CD4-positive, CD25-positive, alpha-beta regulatory T cell (primary cell): ENCODE measurements around the gene C17orf100. TPM values are rescaled to one million over a fixed set of nuclear protein-coding genes. Genes with fewer than 3 reads are reported as not detected.
A peak's percentile ranks its signal among the peaks of the same experiment; 100 is the strongest.

Experiments
- ATAC-seq, 2 donors: fragments of 150-1000 bp; cut with Tn5 transposase; one replicate each; pipeline ENCODE4 v1.10.0; 2021; ENCODE audit warnings: low read depth in 2 of 2, moderate number of reproducible peaks in 2 of 2, moderate library complexity in 1 of 2
- DNase-seq, 3 donors: peaks; one replicate each; pipeline versions ENCODE4 v3.0.0 to v3.0.0-alpha.2; 2012 to 2022; ENCODE audit warnings: mixed read lengths in 1 of 3
- H3K27ac ChIP-seq: one replicate; pipeline ENCODE4 v1.7.0; 2013; ENCODE audit warnings: mild to moderate bottlenecking, low read length; ENCODE audit not compliant: insufficient read depth, poor library complexity, severe bottlenecking
- H3K27me3 ChIP-seq: one replicate; pipeline ENCODE4 v1.7.0; 2013; ENCODE audit warnings: low read length; ENCODE audit not compliant: control insufficient read depth, insufficient read depth
- H3K36me3 ChIP-seq: one replicate; pipeline ENCODE4 v1.7.0; 2013; ENCODE audit warnings: mild to moderate bottlenecking, low read length, moderate library complexity; ENCODE audit not compliant: control insufficient read depth, insufficient read depth
- H3K4me1 ChIP-seq: 2 replicates; pipeline ENCODE4 v1.7.0; 2013; ENCODE audit warnings: mild to moderate bottlenecking, low read length; ENCODE audit not compliant: insufficient read depth, control insufficient read depth, poor library complexity, severe bottlenecking
- H3K4me3 ChIP-seq: one replicate; pipeline ENCODE4 v1.7.0; 2013; ENCODE audit warnings: low read depth, mild to moderate bottlenecking, low read length, moderate library complexity
- H3K9me3 ChIP-seq, 2 experiments: 1 replicate in 1 of 2; 2 replicates in 1 of 2; pipeline ENCODE4 v1.7.0; 2013; ENCODE audit warnings: low read length in 2 of 2, mild to moderate bottlenecking in 1 of 2, moderate library complexity in 1 of 2; ENCODE audit not compliant: control insufficient read depth in 2 of 2
- H3K27ac Mint-ChIP-seq, 3 donors: one replicate each; pipeline ENCODE4 v1.8.0; 2020 to 2022; ENCODE audit warnings: mild to moderate bottlenecking in 3 of 3, mixed read lengths in 3 of 3, moderate library complexity in 2 of 3
- H3K27me3 Mint-ChIP-seq: one replicate; pipeline ENCODE4 v1.8.0; 2022; ENCODE audit warnings: mild to moderate bottlenecking, mixed read lengths
- H3K36me3 Mint-ChIP-seq: one replicate; pipeline ENCODE4 v1.8.0; 2020; ENCODE audit warnings: mixed read lengths
- H3K4me1 Mint-ChIP-seq, 4 donors: one replicate each; pipeline ENCODE4 v1.8.0; 2020 to 2022; ENCODE audit warnings: mixed read lengths in 4 of 4, mild to moderate bottlenecking in 1 of 4
- H3K4me3 Mint-ChIP-seq, 4 donors: one replicate each; pipeline ENCODE4 v1.8.0; 2020 to 2022; ENCODE audit warnings: mild to moderate bottlenecking in 4 of 4, mixed read lengths in 4 of 4, moderate library complexity in 3 of 4
- H3K9me3 Mint-ChIP-seq, 7 donors: one replicate each; pipeline ENCODE4 v1.8.0; 2020 to 2022; ENCODE audit warnings: mixed read lengths in 7 of 7, mild to moderate bottlenecking in 3 of 7, moderate library complexity in 2 of 7
- polyA plus RNA-seq, 4 donors: library from polyadenylated mRNA; unstranded; fragments of 300-500 nt; fragmentation: Illumina TruSeq; gene quantifications; one replicate each; pipeline ENCODE4 v1.2.3, GENCODE V29; 2021
- total RNA-seq: library from RNA; stranded (reverse); gene quantifications from one replicate; pipeline ENCODE4 v1.2.3, GENCODE V29; 2022

C17orf100 gene
- total and polyA plus RNA-seq, 5 donors from 2014 or later, result 1.5 to 7.1 (median 5.6) TPM

DNA sequence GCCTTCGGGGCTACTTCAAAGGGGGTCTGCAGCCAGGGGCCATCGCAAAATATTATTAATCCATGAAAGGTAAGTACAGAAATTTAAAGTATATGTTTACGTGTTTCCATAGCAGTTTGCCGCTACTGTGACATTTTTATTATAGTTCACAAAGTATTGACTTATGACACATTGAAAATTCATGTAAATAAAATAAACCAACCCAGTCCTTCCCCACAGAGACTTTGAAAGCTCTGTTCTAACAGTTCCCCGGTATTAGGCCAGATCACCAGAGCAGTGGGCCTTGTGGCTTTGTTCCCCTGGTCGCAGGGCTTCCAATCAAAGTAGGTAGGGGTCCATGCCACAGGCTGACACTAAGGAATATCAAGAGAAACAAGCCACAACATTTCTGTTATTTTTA, 24.9 kb upstream of the C17orf100 start:
- Mint-ChIP-seq H3K36me3 (peaks cover 47% of the 10 kb centered on the region), H3K9me3 (no peaks in the 10 kb centered on the region), H3K4me1 (peaks cover 5 to 21% (median 11%) of the 10 kb centered on the region in 4 donors), H3K27ac (no peak overlapping the region), H3K27me3 (no peaks in the 10 kb centered on the region), H3K4me3 (no peak overlapping the region)
- Histone ChIP-seq H3K27ac (no peak overlapping the region), H3K36me3 (peaks cover 33% of the 10 kb centered on the region), H3K9me3 (no peaks in the 10 kb centered on the region), H3K4me3 (no peak overlapping the region), H3K4me1 (no peaks in the 10 kb centered on the region), H3K27me3 (no peaks in the 10 kb centered on the region)
- ATAC-seq (no peak), DNase-seq (no peak)

DNA sequence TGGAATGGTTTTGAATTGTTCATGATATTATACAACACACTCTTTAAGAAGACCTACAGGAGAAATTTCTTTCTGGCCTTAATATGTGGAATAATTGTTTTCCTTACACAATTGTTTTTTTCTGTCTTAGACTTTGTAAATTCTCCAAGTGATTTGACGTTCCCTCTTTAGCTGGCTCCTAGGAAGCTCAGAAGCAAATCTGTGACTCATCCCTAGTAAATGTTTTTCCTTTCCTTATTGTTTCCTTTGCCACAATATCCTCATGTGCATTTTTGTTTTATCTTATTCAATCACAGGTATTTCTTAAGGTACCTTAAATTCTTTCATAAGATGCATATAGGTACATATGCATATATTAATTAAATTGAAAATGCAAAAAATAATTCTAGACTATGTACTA, 24.5 kb upstream of the C17orf100 start:
- Histone ChIP-seq H3K27ac (no peak overlapping the region), H3K27me3 (no peaks in the 10 kb centered on the region), H3K4me1 (no peaks in the 10 kb centered on the region), H3K36me3 (peaks cover 35% of the 10 kb centered on the region), H3K4me3 (no peak overlapping the region), H3K9me3 (no peaks in the 10 kb centered on the region)
- no peak overlapping the region for H3K4me3 Mint-ChIP-seq
- peaks cover 5 to 21% (median 11%) of the 10 kb centered on the region in 4 donors for H3K4me1 Mint-ChIP-seq
- peak overlapping the region in 1 of 3 donors; percentile 26 for H3K27ac Mint-ChIP-seq
- DNase-seq (no peak), ATAC-seq (no peak)
- H3K27me3 Mint-ChIP-seq, result no peaks in the 10 kb centered on the region
- peaks cover 47% of the 10 kb centered on the region for H3K36me3 Mint-ChIP-seq
- no peaks in the 10 kb centered on the region for H3K9me3 Mint-ChIP-seq

DNA sequence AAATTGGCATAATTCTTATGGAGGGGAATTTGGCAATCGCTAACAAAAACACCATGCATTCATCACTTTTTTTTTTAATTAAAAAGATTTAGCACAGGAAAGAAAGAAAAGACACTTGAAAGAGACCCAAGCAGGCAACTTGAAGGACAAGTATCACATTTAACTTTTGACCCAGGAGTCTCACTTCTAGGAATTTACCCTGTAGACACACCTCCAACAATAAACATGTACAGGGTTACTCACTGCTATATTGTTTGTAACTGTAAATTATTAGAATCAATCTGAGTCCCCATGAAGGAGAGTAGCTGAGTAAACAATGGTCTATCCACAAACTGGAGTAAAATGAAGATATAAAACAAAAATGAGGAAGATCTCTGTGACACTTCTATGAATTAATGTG, 21.2 kb upstream of the C17orf100 start:
- Mint-ChIP-seq H3K4me3 (no peak overlapping the region), H3K27me3 (no peaks in the 10 kb centered on the region), H3K4me1 (peaks cover 5 to 25% (median 11%) of the 10 kb centered on the region in 4 donors), H3K36me3 (peaks cover 52% of the 10 kb centered on the region), H3K9me3 (no peaks in the 10 kb centered on the region), H3K27ac (peak overlapping the region in 1 of 3 donors; percentile 29)
- no peak overlapping the region for H3K4me3 ChIP-seq
- no peaks in the 10 kb centered on the region for H3K27me3 ChIP-seq
- H3K9me3 ChIP-seq, result no peaks in the 10 kb centered on the region
- no peaks in the 10 kb centered on the region for H3K4me1 ChIP-seq
- ATAC-seq, result no peak
- peaks cover 37% of the 10 kb centered on the region for H3K36me3 ChIP-seq
- DNase-seq, result no peak
- H3K27ac ChIP-seq, result no peak overlapping the region

DNA sequence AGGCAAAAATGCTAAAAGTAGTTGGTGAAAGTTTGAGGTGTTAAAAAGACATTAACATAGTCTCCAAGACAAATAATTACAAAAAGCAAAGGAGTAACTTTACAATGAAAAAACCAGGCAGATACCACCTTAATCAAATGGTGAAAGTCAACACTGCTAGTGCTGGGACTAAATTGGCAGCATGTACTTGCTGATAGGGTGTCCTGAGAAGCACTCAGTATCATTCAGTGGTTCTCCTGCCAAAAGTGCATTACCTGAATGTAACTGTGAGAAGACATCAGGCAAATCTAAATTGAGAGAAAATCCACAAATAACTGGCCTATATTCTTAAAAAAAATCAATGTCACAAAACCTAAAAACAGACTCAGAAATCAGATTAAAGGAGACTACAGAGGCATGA, 19.0 kb upstream of the C17orf100 start:
- no peaks in the 10 kb centered on the region for H3K27me3 ChIP-seq
- no peaks in the 10 kb centered on the region for H3K27me3 Mint-ChIP-seq
- H3K4me3 Mint-ChIP-seq, result no peak overlapping the region
- no peak overlapping the region for H3K27ac Mint-ChIP-seq
- H3K9me3 ChIP-seq, result no peaks in the 10 kb centered on the region
- no peak overlapping the region for H3K27ac ChIP-seq
- no peaks in the 10 kb centered on the region for H3K9me3 Mint-ChIP-seq
- no peak overlapping the region for H3K4me3 ChIP-seq
- H3K4me1 Mint-ChIP-seq, result peaks cover 12 to 25% (median 13%) of the 10 kb centered on the region in 4 donors
- ATAC-seq (no peak), DNase-seq (no peak)
- peaks cover 32% of the 10 kb centered on the region for H3K36me3 ChIP-seq
- H3K4me1 ChIP-seq, result no peaks in the 10 kb centered on the region
- peaks cover 41% of the 10 kb centered on the region for H3K36me3 Mint-ChIP-seq

DNA sequence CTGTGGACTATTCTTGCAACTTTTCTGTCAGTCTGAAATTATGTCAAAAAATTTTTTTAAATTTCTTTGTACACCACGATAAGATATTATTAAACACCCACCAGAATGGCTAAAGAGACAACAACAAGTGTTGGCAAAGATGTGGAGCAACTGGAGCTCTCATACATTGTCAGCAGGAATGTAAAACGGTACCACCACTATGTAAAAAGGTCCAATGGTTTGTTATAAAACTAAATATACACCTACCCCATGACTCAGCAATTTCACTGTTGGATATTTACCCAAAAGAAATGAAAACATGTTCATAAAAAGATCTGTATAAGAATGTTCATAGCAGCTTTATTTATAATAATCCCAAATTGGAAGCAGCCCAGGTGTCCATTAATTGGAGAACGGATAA, 18.3 kb upstream of the C17orf100 start:
- no peak overlapping the region for H3K27ac Mint-ChIP-seq
- peaks cover 35% of the 10 kb centered on the region for H3K36me3 Mint-ChIP-seq

DNA sequence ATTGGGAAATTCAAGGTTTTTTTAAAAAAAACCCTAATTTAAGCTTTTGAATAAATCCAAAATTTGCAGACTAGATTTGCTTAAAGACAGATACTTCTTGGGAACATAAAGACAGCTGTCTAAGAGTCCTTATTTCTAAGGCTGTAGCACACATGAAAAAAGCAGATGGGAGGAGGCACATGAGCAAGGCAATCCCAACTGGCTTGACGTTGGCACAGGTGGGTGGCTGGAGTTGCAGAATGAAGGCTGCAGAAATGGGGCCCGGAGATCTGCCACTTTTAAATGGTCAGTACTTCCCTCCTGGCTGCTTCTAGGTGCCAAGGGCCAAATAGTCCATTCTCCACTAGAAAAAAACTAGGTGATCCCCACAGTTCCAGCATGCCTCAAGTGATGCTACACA, 15.5 kb upstream of the C17orf100 start:
- no peak overlapping the region for H3K27ac ChIP-seq
- Mint-ChIP-seq H3K27me3 (peaks cover 8% of the 10 kb centered on the region), H3K9me3 (no peaks in the 10 kb centered on the region), H3K4me1 (peaks cover 5 to 39% (median 19%) of the 10 kb centered on the region in 4 donors), H3K36me3 (peaks cover 27% of the 10 kb centered on the region), H3K27ac (no peak overlapping the region), H3K4me3 (peak overlapping the region in 1 of 4 donors; percentile 70)
- peaks cover 21% of the 10 kb centered on the region for H3K4me1 ChIP-seq
- no peaks in the 10 kb centered on the region for H3K9me3 ChIP-seq
- ATAC-seq (no peak), DNase-seq (no peak)
- no peaks in the 10 kb centered on the region for H3K27me3 ChIP-seq
- H3K36me3 ChIP-seq, result peaks cover 25% of the 10 kb centered on the region
- no peak overlapping the region for H3K4me3 ChIP-seq

More for the DNA sequence above, 18.3 kb upstream of the C17orf100 start:
- Histone ChIP-seq H3K4me3 (no peak overlapping the region), H3K27ac (no peak overlapping the region), H3K36me3 (peaks cover 25% of the 10 kb centered on the region), H3K27me3 (no peaks in the 10 kb centered on the region), H3K9me3 (no peaks in the 10 kb centered on the region), H3K4me1 (no peaks in the 10 kb centered on the region)
- DNase-seq (no peak), ATAC-seq (no peak)
- H3K9me3 Mint-ChIP-seq, result no peaks in the 10 kb centered on the region
- no peak overlapping the region for H3K4me3 Mint-ChIP-seq
- H3K4me1 Mint-ChIP-seq, result peaks cover 10 to 22% (median 19%) of the 10 kb centered on the region in 4 donors
- no peaks in the 10 kb centered on the region for H3K27me3 Mint-ChIP-seq

DNA sequence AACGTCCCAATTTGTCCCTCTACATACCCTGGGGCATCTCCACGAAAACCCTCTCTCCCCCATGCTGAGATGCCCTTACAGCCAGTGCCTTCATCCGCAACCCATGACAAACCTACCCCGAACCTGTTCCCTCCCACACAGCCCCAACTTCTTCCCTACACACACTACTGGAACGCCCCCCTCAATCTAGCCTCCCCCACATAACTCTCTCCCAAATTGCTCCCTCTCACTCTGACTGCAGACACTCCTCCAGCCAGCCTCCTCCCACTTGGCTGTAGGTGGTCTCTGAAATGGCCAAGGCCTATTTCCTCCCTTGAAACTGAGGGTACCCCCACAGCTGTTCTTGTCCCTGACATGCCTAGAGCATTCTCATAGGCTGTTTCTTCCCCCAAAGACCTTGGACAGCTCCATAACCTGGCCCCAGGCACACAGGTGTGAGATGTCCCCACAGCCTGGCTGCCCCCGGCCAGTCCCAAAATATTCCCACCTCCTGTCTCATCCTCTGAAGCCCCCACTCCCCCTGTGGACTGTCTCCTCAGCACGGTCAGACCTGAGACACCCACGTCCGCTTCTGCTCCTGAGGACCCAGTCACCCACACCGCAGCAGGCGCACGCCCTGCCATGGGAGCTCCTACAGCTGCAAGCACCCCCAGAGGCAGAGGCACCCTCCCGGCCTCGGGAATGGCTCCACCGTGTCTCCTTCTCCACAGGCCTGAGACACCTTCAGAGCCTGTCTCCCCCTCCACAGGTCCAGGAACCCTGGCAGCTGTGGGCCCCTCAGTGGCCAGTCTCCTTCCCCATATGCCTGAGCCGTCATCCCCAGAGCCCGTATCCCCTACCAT, 14.7 kb upstream of the C17orf100 start:
- H3K4me3 ChIP-seq, result no peak overlapping the region
- H3K27ac ChIP-seq, result no peak overlapping the region
- H3K4me3 Mint-ChIP-seq, result peak overlapping the region in 2 of 4 donors; percentile 66 to 70
- no peak for ATAC-seq
- no peak for DNase-seq
- H3K9me3 ChIP-seq, result no peaks in the 10 kb centered on the region
- H3K4me1 Mint-ChIP-seq, result peaks cover 7 to 42% (median 25%) of the 10 kb centered on the region in 4 donors
- H3K36me3 ChIP-seq, result peaks cover 22% of the 10 kb centered on the region
- H3K27ac Mint-ChIP-seq, result peak overlapping the region in 1 of 3 donors; percentile 78
- no peaks in the 10 kb centered on the region for H3K27me3 ChIP-seq
- H3K4me1 ChIP-seq, result peaks cover 28% of the 10 kb centered on the region
- peaks cover 8% of the 10 kb centered on the region for H3K27me3 Mint-ChIP-seq
- no peaks in the 10 kb centered on the region for H3K9me3 Mint-ChIP-seq
- peaks cover 23% of the 10 kb centered on the region for H3K36me3 Mint-ChIP-seq

DNA sequence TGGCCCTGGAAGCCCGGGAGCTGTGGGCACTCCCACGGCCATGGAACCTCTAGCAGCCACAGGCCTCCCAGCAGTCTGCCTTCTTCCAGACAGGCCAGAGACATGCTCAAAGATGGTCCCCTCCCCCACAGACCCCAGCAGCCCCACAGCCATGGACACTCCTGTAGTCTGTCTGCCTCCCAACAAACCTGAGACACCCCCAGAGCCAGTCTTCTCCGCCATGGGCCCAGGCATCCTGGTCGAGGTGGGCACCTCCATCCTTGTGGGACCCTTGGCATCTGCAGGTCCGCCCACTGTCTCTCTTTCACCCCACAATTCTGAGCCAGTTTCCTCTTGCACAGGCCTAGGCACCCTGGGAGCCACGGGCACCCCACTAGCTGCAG, 14.1 kb upstream of the C17orf100 start:
- H3K36me3 ChIP-seq, result peaks cover 16% of the 10 kb centered on the region
- Mint-ChIP-seq H3K27ac (peak overlapping the region in 1 of 3 donors; percentile 60), H3K4me1 (peaks cover 11 to 48% (median 30%) of the 10 kb centered on the region in 4 donors), H3K36me3 (peaks cover 20% of the 10 kb centered on the region), H3K27me3 (peaks cover 8% of the 10 kb centered on the region), H3K9me3 (no peaks in the 10 kb centered on the region), H3K4me3 (peak overlapping the region in 3 of 4 donors; percentile 22 to 70 (median 66))
- no peaks in the 10 kb centered on the region for H3K27me3 ChIP-seq
- no peaks in the 10 kb centered on the region for H3K9me3 ChIP-seq
- ATAC-seq, result no peak
- no peak for DNase-seq
- no peak overlapping the region for H3K27ac ChIP-seq
- peaks cover 34% of the 10 kb centered on the region for H3K4me1 ChIP-seq
- H3K4me3 ChIP-seq, result no peak overlapping the region
